SK-N-MC (cell line): ENCODE data around the gene FBXO11.
A peak's percentile ranks its signal among the peaks of the same experiment; 100 is the strongest.

Experiments used
- DNase-seq: peaks from one replicate; pipeline ENCODE4 v3.0.0-alpha.2; 2011; ENCODE audit warnings: low read depth, low spot score
- H3K27ac ChIP-seq: fragments of 200-600 bp; sonication (generic); 2 replicates; pipeline ENCODE4 v1.5.1; 2016; ENCODE audit warnings: mixed run types
- H3K36me3 ChIP-seq: fragments of 200-600 bp; sonication (generic); 2 replicates; pipeline ENCODE4 v1.6.1; 2017; ENCODE audit warnings: antibody characterized with exemption, low read length, mixed read lengths; ENCODE audit not compliant: insufficient read depth
- H3K4me3 ChIP-seq: fragments of 200-600 bp; sonication (generic); 2 replicates; pipeline ENCODE4 v1.5.1; 2016
- H3K9ac ChIP-seq: fragments of 200-600 bp; sonication (generic); 2 replicates; pipeline ENCODE4 v1.8.0; 2017; ENCODE audit warnings: mixed run types, mixed read lengths; ENCODE audit not compliant: insufficient read length
- H3K9me3 ChIP-seq: fragments of 200-600 bp; sonication (generic); 2 replicates; pipeline ENCODE4 v1.6.1; 2017; ENCODE audit warnings: low read depth, mild to moderate bottlenecking, antibody characterized with exemption, low read length, moderate library complexity, mixed read lengths
- EZH2 ChIP-seq: fragments of 200-600 bp; sonication (generic); IDR thresholded peaks from one replicate; pipeline ENCODE4 v1.6.1; 2017; ENCODE audit warnings: antibody characterized with exemption
- FOXP2 ChIP-seq: optimal IDR thresholded peaks from 2 replicates; pipeline ENCODE3; 2011; ENCODE audit warnings: mild to moderate bottlenecking, moderate library complexity; ENCODE audit not compliant: insufficient read depth; ENCODE audit errors: extremely low read length, control extremely low read depth
- POLR2AphosphoS5 ChIP-seq: IDR thresholded peaks from 2 replicates; pipeline ENCODE4 v1.6.1; 2012; ENCODE audit warnings: mild to moderate bottlenecking, low read depth, low read length, borderline replicate concordance

Gene FBXO11

GRCh38 chr2:47891369-47892337 is 14.6 kb downstream of the FBXO11 start:
- no peak overlapping the region for H3K9ac ChIP-seq
- no peak overlapping the region for H3K27ac ChIP-seq
- no peaks in the 10 kb centered on the region for H3K9me3 ChIP-seq
- no peak for TF ChIP-seq POLR2AphosphoS5
- no peak for TF ChIP-seq EZH2
- TF ChIP-seq FOXP2, result no peak
- peaks cover 57% of the 10 kb centered on the region for H3K36me3 ChIP-seq
- H3K4me3 ChIP-seq, result no peak overlapping the region
- no peak for DNase-seq

- peaks cover 54% of the 10 kb centered on the region for H3K36me3 ChIP-seq
- no peaks in the 10 kb centered on the region for H3K9me3 ChIP-seq
- H3K27ac ChIP-seq, result no peak overlapping the region
- TF ChIP-seq POLR2AphosphoS5 (no peak), FOXP2 (no peak), EZH2 (no peak)
- H3K9ac ChIP-seq, result no peak overlapping the region
- no peak for DNase-seq
- H3K4me3 ChIP-seq, result no peak overlapping the region
Observed at GRCh38 chr2:47890711-47891368, 15.5 kb downstream of the FBXO11 start.

- no peak for TF ChIP-seq POLR2AphosphoS5
- no peak for DNase-seq
- H3K4me3 ChIP-seq, result no peak overlapping the region
- no peak overlapping the region for H3K27ac ChIP-seq
- no peak overlapping the region for H3K9ac ChIP-seq
- H3K9me3 ChIP-seq, result peaks cover 4% of the 10 kb centered on the region; the same call in 1 of the 2 replicates
- H3K36me3 ChIP-seq, result peaks cover 70% of the 10 kb centered on the region
Observed at GRCh38 chr2:47888581-47889280, 17.6 kb downstream of the FBXO11 start.

DNA sequence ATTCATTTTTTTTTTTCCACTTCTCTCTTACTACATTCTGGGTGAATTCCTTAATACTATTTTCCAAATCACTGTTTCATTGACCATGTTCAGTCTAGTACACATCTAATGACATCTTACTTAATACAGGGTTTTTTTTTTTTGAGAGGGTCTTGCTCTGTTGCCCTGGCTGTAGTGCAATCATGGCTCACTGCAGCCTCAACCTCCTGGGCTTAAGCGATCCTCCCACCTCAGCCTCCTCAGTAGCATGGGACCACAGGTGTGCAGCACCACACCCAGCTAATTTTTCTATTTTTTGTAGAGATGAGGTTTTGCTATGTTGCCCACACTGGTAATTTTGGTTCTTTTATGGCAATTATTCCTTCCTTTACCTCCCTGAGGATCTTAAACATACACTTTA is 29.4 kb downstream of the FBXO11 start:
- no peak for DNase-seq
- H3K9ac ChIP-seq, result no peak overlapping the region
- no peak overlapping the region for H3K4me3 ChIP-seq
- peaks cover 11% of the 10 kb centered on the region for H3K36me3 ChIP-seq
- TF ChIP-seq POLR2AphosphoS5, result no peak
- TF ChIP-seq EZH2, result no peak
- no peak for TF ChIP-seq FOXP2
- 0 out of 2 replicates have a peak, but pooled peaks cover under 1% of the 10 kb centered on the region for H3K9me3 ChIP-seq
- H3K27ac ChIP-seq, result no peak overlapping the region

- no peak overlapping the region for H3K27ac ChIP-seq
- no peak for DNase-seq
- peaks cover 8% of the 10 kb centered on the region; the same call in 1 of the 2 replicates for H3K36me3 ChIP-seq
- no peak overlapping the region for H3K4me3 ChIP-seq
- H3K9me3 ChIP-seq, result no peaks in the 10 kb centered on the region
- no peak for TF ChIP-seq FOXP2
- no peak for TF ChIP-seq EZH2
- TF ChIP-seq POLR2AphosphoS5, result no peak
- no peak overlapping the region for H3K9ac ChIP-seq
Observed at GRCh38 chr2:47872941-47873340, 33.4 kb downstream of the FBXO11 start.

DNA sequence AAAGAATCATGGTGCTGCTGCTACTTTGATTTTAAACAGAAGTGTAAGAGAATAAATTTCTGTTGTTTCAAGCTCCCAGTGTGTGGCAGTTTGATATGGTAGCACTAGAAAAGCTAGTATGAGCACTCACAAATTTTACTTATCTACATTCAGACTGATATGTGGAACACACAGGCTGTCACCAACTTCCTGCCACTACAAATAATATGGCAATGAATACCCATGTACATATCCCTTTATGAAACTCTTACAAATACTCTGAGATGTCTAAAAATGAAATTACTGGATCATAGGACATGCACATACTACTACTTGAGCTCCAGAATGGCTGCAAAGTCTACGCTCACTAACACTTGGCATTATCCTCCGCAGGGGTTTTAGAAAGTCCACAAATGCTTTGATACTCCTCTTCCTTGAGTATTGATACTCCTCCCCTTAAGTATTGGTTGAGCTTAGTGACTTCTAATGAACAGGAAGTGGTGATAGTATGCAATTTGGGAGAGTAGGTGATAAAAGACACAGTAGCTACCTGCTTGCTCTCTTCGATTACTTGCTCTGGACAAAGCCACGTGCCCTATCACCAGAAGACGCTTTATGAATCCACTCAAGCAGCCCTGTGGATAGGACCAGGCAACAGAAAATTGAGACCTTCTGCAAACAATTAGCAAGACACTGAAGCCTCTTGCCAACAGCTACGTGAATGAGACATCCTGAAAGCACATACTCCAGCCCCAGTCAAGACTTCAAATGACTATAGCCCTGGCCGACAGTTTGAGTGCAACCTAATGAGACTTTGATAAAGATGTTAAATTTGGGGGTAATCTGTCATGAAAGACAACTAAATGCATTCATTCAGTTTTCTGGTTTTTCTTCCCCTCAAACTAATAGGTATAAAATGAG is 35.4 kb downstream of the FBXO11 start:
- Histone ChIP-seq H3K36me3 (peaks cover 7% of the 10 kb centered on the region; the same call in 1 of the 2 replicates), H3K9me3 (no peaks in the 10 kb centered on the region), H3K4me3 (no peak overlapping the region), H3K9ac (no peak overlapping the region), H3K27ac (peak overlapping the region; percentile 57; the same call in 1 of the 2 replicates)
- no peak for DNase-seq
- no peak for TF ChIP-seq POLR2AphosphoS5
- TF ChIP-seq FOXP2, result no peak
- TF ChIP-seq EZH2, result no peak

- H3K36me3 ChIP-seq, result peaks cover 7% of the 10 kb centered on the region; the same call in 1 of the 2 replicates
- H3K4me3 ChIP-seq, result no peak overlapping the region
- no peak overlapping the region for H3K9ac ChIP-seq
- no peak for DNase-seq
- no peak overlapping the region for H3K27ac ChIP-seq
- H3K9me3 ChIP-seq, result no peaks in the 10 kb centered on the region
- TF ChIP-seq FOXP2 (no peak), EZH2 (no peak), POLR2AphosphoS5 (no peak)
Observed at GRCh38 chr2:47869859-47870595, 36.3 kb downstream of the FBXO11 start.
